A673 (cell line): ENCODE data around the gene PLEK. TPM values are rescaled to one million over a fixed set of nuclear protein-coding genes. Genes with fewer than 3 reads are reported as not detected.

Experiments used
- BruUV-seq: library from RNA; stranded (reverse); fragments of 400-500 nt; replicated peaks from 2 replicates; lab custom pipeline; 2021; lab: Mats Ljungman, UMichigan
- CTCF ChIA-PET: fragments of 300-600 bp; sonication (Branson Sonifier 250); formaldehyde crosslinking; loops from one replicate; lab custom pipeline; 2022; ENCODE audit warnings: antibody characterized with exemption; lab: Charles Lee
- POLR2A ChIA-PET: fragments of 300-600 bp; sonication (Branson Sonifier 250); formaldehyde crosslinking; loops from one replicate; lab custom pipeline; 2022; ENCODE audit warnings: antibody characterized with exemption; ENCODE audit not compliant: low non-redundant PET; lab: Charles Lee
- DNase-seq: peaks from one replicate; pipeline ENCODE4 v3.0.0-alpha.2; 2015; ENCODE audit warnings: low spot score
- H3K27ac ChIP-seq: fragments of 200-600 bp; sonication (generic); 2 replicates; pipeline ENCODE4 v1.5.1; 2016; ENCODE audit warnings: mixed run types, low read depth, mild to moderate bottlenecking, mixed read lengths, antibody characterized with exemption, low read length; ENCODE audit not compliant: poor library complexity, severe bottlenecking
- H3K27me3 ChIP-seq: fragments of 200-600 bp; sonication (generic); replicated peaks from 2 replicates; pipeline ENCODE4 v1.6.1; 2017; ENCODE audit warnings: mixed run types, low read depth, mild to moderate bottlenecking, mixed read lengths, antibody characterized with exemption, low read length; ENCODE audit not compliant: insufficient read depth, poor library complexity
- H3K36me3 ChIP-seq: fragments of 200-600 bp; sonication (generic); 2 replicates; pipeline ENCODE4 v1.6.1; 2016; ENCODE audit warnings: mixed run types, mild to moderate bottlenecking, mixed read lengths, antibody characterized with exemption, low read length; ENCODE audit not compliant: insufficient read depth, poor library complexity, severe bottlenecking
- H3K4me1 ChIP-seq: fragments of 200-600 bp; sonication (generic); 2 replicates; pipeline ENCODE4 v1.6.1; 2017; ENCODE audit warnings: mixed run types, mild to moderate bottlenecking, mixed read lengths, antibody characterized with exemption, low read length; ENCODE audit not compliant: insufficient read depth, poor library complexity, severe bottlenecking
- H3K4me3 ChIP-seq: fragments of 200-600 bp; sonication (generic); 2 replicates; pipeline ENCODE4 v1.5.1; 2016; ENCODE audit warnings: low read depth, mixed run types, mild to moderate bottlenecking, mixed read lengths, low read length; ENCODE audit not compliant: poor library complexity, severe bottlenecking
- H3K9me3 ChIP-seq: fragments of 200-600 bp; sonication (generic); 2 replicates; pipeline ENCODE4 v1.6.1; 2016; ENCODE audit warnings: mixed run types, low read depth, mild to moderate bottlenecking, mixed read lengths, antibody characterized with exemption, low read length; ENCODE audit not compliant: poor library complexity, severe bottlenecking
- CTCF ChIP-seq: fragments of 300-800, 200-600 bp; sonication (generic); conservative IDR thresholded peaks from 2 replicates; pipeline ENCODE4 v1.5.1; 2017; ENCODE audit warnings: low read depth, mild to moderate bottlenecking, antibody characterized with exemption, low read length, moderate library complexity, mixed read lengths
- EZH2 ChIP-seq: fragments of 200-600 bp; sonication (generic); IDR thresholded peaks from 2 replicates; pipeline ENCODE4 v1.6.1; 2017; ENCODE audit warnings: borderline replicate concordance, low read depth, mild to moderate bottlenecking, mixed read lengths, antibody characterized with exemption, low read length; ENCODE audit not compliant: poor library complexity, severe bottlenecking
- intact Hi-C: fragments of 100-400 bp; cut with micrococcal nuclease; formaldehyde crosslinking; loops from one replicate; pipeline ENCODE4 v1.10.0; 2022; ENCODE audit not compliant: unreplicated experiment
- total RNA-seq: library from RNA; stranded (reverse); gene quantifications from 2 replicates; pipeline ENCODE4 v1.2.3, GENCODE V29; 2021

The PLEK gene
- total RNA-seq, 1 experiment from 2014 or later = not detected

- POLR2A ChIA-PET = interaction anchor here (0.6 kb wide), 1 partner anchor 1213 kb away, joined by 3 read pairs; no protein-coding TSS in a partner anchor
- CTCF ChIA-PET = interaction anchor here (0.5 kb wide), 1 partner anchor 986 kb away, joined by 7 read pairs; no protein-coding TSS in a partner anchor
Observed at GRCh38 chr2:68436270-68436669, 71.2 kb downstream of the PLEK start.

GRCh38 chr2:68438455-68439303, 73.6 kb downstream of the PLEK start:
- ChIA-PET POLR2A (no interaction called here), CTCF (interaction anchor here (0.6 kb wide), 1 partner anchor 475 kb away, joined by 3 read pairs; no protein-coding TSS in a partner anchor)
- no peaks in the 10 kb centered on the region for H3K4me1 ChIP-seq
- H3K36me3 ChIP-seq = no peaks in the 10 kb centered on the region
- intact Hi-C loops = no loop called here
- H3K4me3 ChIP-seq = no peak overlapping the region
- no TSS peak for BruUV-seq
- no peak for TF ChIP-seq EZH2
- no peak for TF ChIP-seq CTCF
- no peak for DNase-seq
- no peaks in the 10 kb centered on the region for H3K9me3 ChIP-seq
- no peak overlapping the region for H3K27ac ChIP-seq
- no peaks in the 10 kb centered on the region for H3K27me3 ChIP-seq

More at GRCh38 chr2:68436270-68436669, 71.2 kb downstream of the PLEK start:
- Histone ChIP-seq H3K27ac (no peak overlapping the region), H3K4me3 (no peak overlapping the region), H3K9me3 (no peaks in the 10 kb centered on the region), H3K27me3 (no peaks in the 10 kb centered on the region), H3K36me3 (no peaks in the 10 kb centered on the region), H3K4me1 (no peaks in the 10 kb centered on the region)
- BruUV-seq = no TSS peak
- intact Hi-C loops = no loop called here
- no peak for DNase-seq
- no peak for TF ChIP-seq CTCF
- TF ChIP-seq EZH2 = no peak

GRCh38 chr2:68441179-68441993, 76.3 kb downstream of the PLEK start:
- H3K27me3 ChIP-seq = no peaks in the 10 kb centered on the region
- no peaks in the 10 kb centered on the region for H3K4me1 ChIP-seq
- H3K9me3 ChIP-seq = no peaks in the 10 kb centered on the region
- no peak overlapping the region for H3K4me3 ChIP-seq
- POLR2A ChIA-PET = no interaction called here
- H3K36me3 ChIP-seq = no peaks in the 10 kb centered on the region
- intact Hi-C loops = loop anchor here (1.0 to 5.0 kb wide), 3 partner anchors 79 to 319 kb away; no protein-coding TSS in a partner anchor
- BruUV-seq = no TSS peak
- no peak overlapping the region for H3K27ac ChIP-seq
- peak; percentile 93 for DNase-seq
- CTCF ChIA-PET = interaction anchor here (0.6 to 1.3 kb wide), 5 partner anchors 11 to 1124 kb away, joined by 3 to 20 read pairs (median 3); no protein-coding TSS in a partner anchor
- TF ChIP-seq CTCF = peak; percentile 90
- no peak for TF ChIP-seq EZH2
